GM18870 (cell line): Measurements from ENCODE around the gene FLOT2.
A peak's percentile ranks its signal among the peaks of the same experiment; 100 is the strongest.
"Not testable (repeated sequence)": the region's sequence is repeated elsewhere in the genome, so short reads cannot be mapped to it uniquely, and the experiment has no call there.

ENCODE experiments used
- ATAC-seq: cut with Tn5 transposase; IDR thresholded peaks from one replicate; pipeline ENCODE4 v1.9.1; 2021; ENCODE audit warnings: moderate library complexity; ENCODE audit not compliant: unreplicated experiment

Gene FLOT2

DNA sequence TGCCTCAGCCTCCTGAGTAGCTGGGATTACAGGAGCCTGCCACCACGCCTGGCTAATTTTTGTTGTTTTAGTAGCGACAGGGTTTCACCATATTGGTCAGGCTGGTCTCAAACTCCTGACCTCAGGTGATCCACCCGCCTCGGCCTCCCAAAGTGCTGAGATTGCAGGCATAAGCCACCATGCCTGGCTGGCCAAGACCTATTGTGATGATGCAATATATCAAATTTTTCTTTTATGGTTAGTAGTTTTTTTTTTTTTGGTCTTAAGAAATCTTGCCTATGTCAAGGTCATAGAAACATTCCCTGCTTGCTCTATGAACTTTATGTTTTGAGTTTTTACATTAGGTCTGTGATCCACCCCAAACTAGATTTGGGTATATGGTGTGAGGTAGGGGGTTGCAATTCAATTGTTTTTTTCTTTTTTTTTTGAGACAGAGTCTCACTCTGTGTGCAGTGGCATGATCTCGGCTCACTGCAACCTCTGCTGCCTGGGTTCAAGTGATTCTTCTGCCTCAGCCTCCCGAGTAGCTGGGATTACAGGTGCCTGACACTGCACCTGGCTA is 20.3 kb downstream of the FLOT2 start:
- ATAC-seq = not testable (repeated sequence)

DNA sequence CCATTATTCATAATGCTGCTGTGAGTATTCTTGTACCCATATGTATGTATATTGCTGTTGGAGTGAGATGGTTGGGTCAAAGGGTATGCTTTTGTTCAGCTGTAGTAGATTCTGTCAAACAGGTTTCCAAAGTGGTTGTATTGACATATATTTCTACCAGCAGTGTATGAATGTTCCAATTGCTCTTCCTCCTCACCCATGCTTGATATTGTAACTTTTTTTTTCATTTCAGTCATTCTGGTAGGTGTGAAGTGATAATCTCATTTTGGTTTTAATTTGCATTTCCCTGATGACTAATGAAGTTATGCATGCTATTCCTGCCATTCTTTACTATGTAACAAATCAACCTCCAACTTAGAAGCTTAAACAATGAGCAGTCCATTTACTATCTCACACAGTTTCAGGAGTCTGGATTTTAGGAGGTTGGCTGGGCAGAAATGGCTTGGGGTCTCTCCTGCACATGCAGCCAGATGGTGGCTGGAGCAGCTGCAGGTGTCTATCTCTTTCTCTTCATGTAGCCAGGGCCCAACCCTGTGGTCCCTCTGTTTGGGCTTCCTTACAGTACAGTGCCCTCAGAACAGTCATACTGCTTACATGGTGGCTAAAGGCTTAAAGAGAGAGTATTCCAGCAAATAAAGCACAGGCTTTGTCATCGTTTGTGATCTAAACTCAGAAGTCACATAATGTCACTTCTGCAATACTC is 21.5 kb downstream of the FLOT2 start:
- ATAC-seq = no peak

DNA sequence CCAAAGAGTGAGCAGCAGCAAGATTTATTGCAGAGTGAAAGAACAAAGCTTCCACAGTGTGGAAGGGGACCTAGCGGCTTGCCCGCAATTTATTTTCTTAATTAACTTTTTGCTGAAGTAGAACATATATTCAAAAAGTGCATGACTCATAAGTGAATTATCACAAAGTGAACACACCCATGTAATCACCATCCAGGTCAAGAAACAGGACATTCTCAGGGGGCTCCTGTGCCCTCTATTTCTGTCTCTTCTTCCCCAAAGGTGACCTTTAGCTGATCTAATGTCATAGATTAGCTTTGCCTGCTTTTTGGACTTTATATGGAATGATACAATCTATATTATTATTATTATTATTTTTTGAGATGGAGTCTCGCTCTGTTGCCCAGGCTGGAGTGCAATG is 22.8 kb downstream of the FLOT2 start:
- ATAC-seq = no peak

DNA sequence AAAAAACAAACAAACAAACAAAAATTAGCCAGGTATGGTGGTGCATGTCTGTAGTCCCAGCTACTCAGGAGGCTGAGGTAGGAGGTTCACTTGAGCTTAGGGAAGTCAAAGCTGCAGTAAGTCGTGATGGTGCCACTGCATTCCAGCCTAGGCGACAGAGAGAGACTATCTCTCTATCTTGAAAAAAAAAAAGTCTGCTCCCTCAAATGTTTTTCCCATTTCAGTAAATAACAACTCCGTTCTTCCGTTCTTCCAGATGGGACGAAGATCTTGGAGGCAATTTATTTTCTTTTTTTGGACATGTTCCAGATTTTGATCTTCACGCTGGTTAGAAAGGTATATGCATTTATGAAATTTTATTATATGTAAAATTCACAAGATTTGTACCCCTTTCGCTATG is 23.7 kb downstream of the FLOT2 start:
- no peak for ATAC-seq

DNA sequence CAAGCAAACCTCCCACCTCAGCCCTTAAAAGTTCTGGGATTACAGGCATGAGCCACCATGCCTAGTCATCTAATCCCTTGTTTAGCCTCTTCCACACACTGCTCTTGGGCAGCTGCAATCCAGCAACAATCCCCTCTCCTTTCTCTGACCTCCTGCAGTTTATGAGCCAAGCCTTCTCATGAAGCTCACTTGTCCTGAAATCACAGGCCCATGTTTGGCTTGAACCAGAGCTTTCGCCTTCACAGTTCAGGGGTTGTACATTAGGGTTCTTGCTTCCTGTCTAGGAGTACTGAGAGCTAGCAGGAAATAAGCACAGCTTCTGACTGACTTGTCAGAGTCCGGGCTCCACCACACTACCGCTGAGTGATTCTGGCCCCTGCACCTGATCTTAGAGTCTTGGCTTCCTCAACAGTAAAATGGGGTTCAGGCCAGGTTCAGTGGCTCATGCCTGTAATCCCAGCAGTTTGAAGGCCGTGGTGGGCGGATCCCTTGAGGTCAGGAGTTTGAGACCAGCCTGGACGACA is 26.4 kb downstream of the FLOT2 start:
- peak; percentile 77 for ATAC-seq

DNA sequence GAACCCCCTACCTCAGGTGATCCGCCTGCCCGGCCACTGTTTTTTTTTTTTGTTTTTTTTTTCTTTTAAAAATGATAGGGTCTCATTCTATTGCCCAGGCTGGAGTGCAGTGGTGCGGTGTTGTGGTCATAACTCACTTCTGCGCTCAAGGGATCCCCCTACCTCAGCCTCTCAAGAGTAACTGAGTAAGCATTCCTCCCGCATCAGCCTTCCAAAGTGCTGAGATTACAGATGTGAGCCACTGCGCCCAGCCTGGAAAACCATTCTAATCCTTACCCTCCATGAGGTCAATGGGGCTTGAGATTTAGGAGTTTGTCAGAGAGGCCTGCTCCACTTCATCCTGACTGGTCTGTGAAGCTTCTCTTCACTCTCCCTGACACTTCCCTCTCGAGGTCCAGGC is 30.3 kb downstream of the FLOT2 start:
- no peak for ATAC-seq

DNA sequence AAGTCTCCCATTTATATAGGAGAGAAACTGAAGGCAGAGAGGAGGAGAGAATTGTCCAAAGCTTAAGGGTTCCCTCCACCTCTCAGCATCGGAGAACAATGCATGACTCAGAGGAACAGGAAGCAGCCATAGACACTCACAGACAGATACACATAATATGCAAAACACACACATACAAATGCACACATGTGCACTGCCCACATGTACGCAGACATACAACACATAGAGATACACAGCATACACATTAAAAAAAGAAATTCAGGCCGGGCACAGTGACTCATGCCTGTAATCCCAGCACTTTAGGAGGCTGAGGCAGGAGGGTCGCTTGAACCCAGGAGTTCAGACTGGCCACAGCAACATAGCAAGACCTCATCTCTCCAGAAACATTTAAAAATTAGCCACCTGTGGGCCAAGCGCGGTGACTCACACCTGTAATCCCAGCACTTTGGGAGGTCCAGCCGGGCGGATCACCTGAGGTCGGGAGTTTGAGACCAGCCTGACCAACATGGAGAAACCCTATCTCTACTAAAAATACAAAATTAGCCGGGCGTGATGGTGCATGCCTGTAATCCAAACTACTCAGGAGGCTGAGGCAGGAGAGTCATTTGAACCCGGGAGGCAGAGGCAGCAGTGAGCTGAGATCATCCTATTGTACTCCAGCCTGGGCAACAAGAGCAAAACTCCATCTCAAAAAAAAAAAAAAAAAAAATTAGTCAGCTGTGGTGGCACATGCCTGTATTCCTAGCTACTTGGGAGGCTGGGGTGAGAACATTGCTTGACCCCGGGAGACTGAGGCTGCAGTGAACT is 31.4 kb downstream of the FLOT2 start:
- no peak for ATAC-seq

DNA sequence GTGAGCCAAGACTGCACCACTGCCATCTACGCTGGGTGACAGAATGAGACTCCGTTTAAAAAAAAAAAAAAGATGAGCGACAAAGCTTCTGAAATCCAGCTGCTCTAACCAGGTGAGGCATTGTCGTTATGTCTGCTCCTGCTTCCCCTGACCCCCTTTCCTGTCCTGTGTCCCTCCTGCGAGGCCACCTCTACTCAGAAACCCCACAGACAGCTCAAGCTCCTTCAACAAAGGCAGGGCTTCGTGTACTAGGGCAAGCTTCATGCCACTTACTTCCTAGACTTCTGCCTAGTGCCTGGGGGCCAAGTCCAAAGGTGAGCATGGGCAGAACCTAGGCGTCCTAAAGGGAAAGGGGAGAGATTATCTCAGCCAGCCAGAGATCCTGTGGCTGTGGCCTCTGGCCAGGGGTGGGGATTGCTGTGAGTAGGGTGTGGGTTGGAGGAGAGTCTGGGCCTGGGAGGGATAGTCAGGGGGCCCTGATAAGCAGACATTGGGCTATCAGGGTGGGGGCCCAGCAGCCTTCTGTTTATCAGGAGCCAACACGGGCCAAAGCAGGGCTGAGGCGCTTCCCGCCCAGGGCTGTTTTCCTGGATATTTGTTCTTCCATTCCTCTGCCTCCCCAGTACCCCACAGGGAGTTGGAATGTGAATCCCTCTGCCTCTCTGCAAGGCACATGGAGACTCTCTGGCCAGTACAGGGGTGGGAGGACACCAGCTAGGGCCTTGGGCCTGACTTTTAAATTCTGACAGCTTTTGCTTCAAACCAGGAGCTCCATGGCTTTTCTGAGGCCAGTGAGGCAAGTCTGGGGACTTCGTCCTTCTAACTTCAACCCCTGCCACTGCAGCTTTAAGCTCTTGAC is 32.3 kb downstream of the FLOT2 start:
- ATAC-seq = no peak

DNA sequence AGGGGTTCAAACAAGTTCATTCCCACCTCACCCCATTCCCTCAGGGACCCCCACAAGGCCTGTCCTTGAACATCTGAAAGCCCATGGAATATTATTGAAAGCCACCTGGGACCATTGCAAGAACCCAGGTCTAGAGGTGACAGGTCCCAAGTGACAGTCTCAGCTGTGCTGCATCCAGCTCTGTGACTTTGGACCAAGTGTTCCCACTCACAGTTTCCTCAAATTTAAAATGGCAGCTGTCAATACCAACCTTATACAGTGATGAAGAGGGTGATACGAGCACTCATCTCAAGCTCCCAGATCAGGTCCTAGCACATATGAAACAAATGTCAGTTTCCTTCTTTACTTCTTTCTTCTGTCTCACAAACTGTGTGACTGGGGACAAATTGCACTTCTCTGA is 33.6 kb downstream of the FLOT2 start:
- ATAC-seq = no peak

DNA sequence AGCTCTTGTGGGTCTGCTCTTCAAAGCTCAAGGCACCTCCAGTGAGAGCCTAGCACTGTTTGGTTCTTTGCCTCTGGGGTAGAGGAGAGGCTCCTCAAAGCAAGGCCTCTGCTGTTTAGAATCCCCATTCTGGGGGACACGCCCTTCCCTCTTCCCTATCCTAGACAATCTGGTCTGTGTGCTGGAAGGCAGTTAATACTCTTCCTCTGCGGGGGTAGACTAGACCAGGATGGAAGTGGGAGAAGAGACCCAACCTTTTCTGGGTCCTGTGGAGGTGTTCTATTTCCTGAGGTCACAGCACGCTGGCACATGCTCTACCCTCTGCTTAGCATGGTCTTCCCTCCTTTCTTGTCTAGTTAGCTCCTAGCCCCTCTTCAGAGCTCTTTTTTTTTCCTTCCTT is 35.0 kb downstream of the FLOT2 start:
- no peak for ATAC-seq

DNA sequence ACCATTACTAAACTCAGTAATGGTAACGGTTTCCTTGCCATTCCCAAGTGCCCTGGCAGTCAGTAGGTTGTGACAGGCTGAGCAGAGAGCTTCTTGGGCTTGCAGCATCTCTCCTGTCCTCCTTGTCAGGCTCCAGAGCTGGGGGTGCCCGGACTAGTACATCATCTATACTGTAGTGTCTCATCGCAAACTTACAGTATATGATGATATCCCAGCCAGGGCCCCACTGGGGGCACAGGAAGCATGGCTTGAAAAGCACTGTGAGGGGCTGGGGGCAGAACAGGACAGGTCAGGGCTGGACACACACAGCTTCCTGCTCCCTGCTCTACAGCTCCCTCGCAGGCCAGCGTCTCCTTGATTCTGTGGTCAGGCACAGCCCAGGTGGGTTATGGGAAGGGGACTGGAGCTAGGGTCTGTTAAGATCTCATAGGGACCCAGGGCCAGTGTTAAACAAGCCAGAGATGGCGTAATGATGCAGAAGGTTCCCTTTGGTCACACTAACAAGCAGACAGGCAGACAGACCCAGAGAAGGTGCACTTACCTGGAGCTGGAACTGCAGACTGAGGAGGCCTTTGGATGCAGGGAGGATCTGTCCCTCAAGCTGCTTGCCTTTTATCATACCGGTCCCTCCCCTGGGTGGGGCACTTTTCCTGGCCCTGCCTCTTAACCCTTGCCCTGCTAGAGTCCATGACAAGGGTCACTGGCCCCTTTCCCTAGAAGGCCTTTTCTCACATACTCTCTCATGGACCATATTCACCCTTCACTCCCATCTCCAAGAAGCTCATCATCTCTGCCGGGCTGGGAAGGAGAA is 35.9 kb downstream of the FLOT2 start:
- ATAC-seq = no peak

DNA sequence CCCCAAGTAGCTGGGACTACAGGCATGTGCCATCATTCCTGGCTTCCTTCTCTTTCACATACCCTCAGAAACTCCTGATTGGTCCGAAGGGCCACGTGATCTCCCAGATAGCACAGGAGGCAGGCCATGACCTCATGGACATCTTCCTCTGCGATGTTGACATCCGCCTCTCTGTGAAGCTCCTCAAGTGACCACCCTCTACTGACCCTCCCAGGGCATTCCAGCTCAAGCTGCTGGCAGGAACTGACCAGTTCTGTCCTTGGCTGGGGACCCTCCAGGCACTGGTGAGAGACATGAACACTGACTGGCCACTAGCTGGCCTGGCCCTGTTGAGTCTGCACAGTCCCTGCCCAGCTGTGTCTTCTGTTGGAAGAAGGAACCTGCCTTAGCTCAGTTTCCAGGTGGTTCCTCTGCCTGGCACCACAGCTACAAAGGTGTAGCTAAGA is 37.1 kb downstream of the FLOT2 start:
- no peak for ATAC-seq

DNA sequence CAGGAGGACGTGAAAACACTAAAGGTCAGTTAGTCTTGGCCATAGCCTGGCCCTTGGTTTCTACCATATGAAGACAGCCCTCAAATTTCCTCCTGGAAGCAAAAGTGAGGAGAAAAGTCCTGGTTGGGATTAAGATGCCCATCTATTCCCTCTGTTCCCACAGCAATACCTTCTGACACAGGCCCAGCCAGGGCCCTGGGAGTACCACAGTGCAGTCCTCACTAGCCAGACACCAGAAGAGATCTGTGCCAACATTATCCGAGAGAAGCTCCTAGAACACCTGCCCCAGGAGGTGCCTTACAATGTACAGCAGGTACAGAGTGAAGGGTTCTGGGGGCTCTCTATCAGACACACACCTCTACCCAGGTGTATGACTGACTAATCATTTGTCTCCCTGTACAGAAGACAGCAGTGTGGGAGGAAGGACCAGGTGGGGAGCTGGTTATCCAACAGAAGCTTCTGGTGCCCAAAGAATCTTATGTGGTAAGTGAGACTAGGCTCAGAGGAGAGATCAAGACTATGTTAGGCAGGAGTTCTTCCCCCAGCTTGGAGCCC is 38.7 kb downstream of the FLOT2 start:
- no peak for ATAC-seq

DNA sequence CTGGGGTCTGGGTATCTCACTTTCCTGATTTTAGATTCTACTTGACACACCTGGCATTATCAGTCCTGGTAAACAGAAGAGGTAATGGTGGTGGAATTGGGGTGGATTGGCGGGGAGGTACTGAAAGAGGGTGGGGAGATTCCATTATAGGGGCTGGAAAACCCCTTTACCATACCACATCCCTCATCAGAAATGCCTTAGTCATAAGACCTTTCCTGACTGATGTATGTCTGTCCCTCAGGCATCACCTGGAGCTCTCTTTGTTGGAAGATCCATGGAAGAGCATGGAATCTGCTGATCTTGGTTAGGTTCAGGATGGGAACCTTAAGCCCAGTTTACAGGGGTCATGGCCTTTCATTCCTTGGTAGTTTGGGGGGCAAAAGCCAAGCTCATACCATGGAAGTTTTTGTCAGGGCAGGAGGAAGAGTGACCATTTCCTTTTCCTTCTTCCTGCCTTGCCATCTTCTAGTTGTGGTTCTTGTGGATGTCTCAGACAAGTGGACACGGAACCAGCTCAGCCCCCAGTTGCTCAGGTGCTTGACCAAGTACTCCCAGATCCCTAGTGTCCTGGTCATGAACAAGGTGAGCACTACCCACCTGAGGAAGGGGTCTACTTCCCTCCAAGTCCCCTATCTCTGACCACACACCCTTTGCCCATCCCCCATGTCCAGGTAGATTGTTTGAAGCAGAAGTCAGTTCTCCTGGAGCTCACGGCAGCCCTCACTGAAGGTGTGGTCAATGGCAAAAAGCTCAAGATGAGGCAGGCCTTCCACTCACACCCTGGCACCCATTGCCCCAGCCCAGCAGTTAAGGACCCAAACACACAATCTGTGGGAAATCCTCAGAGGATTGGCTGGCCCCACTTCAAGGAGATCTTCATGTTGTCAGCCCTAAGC is 39.4 kb downstream of the FLOT2 start:
- no peak for ATAC-seq

DNA sequence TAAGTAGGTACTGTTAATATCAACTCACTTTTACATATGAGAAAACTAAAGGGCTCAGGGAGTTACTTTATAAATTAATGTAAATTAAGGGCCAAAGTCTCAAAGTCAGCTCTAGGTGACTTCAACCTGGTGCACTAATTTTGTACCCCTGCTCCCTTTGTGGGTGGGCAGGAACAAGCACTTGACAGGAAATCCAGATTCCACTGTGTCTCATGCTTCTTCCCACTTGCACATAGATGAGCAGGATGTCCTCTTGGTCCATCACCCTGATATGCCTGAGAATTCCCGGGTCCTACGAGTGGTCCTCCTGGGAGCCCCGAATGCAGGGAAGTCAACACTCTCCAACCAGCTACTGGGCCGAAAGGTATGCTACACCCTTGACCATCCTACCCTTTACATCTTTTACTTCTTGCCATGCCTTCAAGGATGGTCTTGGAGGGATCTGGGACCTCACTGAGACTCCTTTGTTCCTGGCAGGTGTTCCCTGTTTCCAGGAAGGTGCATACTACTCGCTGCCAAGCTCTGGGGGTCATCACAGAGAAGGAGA is 41.4 kb downstream of the FLOT2 start:
- ATAC-seq = no peak

DNA sequence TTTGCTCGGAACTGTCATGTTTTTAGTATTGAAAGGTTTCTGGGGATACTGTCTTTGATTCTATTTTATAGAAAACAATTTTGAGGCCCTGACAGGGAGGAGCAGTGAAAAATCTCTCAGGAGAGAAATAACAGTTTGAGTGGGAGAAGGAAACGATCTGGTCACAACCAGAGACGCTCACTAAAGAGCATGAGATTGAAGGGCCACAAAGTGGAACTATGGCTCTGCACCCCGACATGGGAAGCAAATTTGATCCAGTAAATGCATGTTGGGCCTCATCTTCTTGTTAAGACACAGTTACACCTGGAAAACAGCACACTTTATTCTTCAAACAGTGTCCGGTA is 42.2 kb downstream of the FLOT2 start:
- no peak for ATAC-seq

DNA sequence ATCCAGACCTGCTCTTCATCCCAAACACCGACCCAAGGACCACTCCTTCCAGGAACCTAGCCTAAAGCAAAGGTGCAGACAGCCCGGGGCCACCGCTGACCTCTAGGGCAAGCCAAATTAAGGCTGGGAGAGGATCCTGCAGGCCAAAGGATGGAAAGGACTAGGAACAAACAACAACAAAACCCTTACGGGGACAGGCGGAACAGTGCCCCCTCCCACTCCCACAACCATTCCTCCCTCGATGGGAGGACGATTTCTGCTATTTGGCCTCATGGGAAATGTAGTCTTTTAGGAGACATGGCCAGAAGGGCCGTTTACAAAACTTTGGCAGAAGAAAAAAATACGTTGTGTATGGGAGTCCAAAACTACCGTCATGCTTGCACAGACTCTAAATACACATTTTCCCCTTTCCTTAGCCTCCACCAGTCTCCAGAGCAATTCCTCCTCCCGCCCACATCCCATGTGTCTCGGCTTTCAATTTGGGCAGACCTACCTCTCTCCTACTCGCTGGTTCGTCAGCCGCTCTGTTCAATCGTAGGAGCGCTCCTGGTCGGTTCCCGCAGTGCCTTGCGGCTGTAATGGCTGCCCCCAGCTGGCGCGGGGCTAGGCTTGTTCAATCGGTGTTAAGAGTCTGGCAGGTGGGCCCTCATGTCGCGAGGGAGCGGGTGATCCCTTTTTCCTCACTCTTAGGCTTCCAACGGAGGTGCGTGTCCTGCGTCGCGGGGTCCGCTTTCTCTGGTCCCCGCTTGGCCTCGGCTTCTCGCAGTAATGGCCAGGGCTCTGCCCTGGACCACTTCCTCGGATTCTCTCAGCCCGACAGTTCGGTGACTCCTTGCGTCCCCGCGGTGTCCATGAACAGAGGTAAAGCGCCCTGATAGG is 42.8 kb downstream of the FLOT2 start, which contains the start of gene ERAL1:
Gene ERAL1 (plus strand): TSS at position 560 of the 879 bp plus-strand sequence. CDS start 19 bp downstream, at position 579.
- ATAC-seq = no peak

DNA sequence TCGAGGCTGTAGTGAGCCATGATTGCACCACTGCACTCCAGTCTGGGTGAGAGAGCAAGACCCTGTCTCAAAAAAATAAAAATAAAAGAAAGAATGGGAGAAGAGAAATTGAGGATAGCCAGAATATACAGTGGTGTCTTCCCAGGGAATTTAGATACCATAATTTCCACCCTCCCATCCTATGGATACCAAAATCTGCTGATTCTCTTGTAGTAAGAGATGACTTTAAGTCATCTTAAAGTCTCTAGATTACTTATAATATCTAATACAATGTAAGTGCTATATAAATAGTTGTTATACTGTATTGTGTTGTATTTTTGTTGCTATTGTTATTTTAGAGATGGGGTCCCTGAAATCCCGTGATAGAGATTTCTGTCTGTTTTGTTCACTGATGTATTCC is 44.2 kb downstream of the FLOT2 start:
- ATAC-seq = no peak
